GM18526 (cell line): ENCODE data around the gene ADAM12.

Experiments
- POLR2A ChIP-seq: IDR thresholded peaks from 3 replicates; pipeline ENCODE4 v1.6.1; 2011; ENCODE audit not compliant: insufficient read length; ENCODE audit errors: extremely low read depth

ADAM12 gene

DNA sequence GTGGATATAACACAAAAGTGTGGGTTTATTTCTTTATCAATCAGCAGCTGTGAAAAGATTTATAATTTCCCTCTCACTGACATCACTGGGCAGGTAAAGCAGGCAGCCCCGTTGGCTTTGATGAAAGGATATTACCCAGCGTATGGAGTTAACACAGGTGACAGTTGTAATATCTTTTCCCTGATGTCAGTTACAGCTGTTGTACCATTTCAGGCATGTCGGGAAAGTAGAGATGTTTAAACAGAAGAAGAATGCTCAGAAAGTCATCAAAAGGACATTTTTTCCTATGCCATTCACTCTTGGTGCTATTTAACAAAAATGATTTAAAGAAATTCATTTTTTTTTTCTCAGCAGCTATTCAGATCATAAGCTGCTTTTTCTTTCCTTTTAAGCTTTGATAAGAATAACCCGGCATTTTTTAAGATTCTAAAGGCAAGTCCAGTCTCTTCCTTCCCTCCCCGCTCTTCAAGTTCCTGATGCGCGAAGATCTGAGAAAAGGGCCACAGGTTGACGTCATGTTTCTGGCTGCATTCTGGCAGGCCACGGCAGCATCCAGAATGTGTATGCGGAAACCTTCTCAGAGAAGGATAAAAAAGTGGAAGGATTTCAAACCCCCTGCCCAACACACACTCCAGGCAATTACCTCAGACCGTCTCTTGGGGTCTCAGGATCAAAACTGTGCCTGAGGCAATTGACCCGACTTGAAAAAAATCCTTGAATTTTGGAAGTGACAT, 32.5 kb upstream of the ADAM12 start:
- no peak for TF ChIP-seq POLR2A

DNA sequence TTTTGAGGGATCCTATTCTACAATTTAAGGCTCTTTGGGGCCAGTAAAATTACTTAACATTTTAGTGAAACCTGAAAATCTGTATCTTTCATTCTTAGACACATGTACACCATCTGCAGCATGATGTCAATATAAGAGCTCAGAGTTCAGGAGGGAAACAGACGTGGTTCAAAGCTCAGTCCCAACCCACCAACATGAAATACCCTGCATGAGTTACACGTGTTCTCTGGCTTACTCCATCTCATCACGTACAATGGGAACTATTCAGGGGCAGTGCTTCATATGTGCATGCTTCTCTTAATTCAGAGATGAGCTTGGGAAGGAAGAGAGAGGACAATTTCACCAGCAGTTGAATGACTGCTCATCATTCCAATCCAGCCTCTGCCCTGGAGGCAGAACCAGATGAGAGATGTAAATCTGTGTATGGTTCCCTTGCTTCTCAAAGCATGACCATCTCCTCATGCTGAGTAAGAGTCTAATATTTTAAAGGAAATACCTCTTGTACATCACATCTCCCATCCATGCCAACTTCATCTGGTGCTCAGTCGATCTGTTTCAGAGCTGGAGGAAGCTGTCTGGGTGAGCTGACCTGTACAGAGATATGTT, 29.0 kb upstream of the ADAM12 start:
- TF ChIP-seq POLR2A, result no peak

DNA sequence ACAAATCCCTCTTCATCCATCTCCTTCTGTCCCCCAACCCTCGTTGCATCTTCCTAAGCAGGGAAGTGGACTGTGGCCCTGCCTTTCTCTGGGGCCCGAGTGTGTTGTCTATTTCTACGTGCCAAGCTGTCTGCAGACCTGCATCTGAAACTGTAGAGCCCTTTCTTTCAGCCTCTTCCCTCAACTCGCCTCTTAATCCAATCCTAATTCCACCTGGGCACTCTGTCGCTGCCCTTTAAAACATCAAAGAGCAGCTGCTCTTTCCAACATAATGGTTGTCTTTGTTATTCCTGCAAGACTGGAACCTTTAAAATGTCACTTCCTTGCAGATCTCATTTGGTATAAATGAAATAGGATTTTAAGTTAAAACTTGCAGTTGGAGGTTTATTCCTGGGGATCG, 21.5 kb upstream of the ADAM12 start:
- TF ChIP-seq POLR2A, result no peak

DNA sequence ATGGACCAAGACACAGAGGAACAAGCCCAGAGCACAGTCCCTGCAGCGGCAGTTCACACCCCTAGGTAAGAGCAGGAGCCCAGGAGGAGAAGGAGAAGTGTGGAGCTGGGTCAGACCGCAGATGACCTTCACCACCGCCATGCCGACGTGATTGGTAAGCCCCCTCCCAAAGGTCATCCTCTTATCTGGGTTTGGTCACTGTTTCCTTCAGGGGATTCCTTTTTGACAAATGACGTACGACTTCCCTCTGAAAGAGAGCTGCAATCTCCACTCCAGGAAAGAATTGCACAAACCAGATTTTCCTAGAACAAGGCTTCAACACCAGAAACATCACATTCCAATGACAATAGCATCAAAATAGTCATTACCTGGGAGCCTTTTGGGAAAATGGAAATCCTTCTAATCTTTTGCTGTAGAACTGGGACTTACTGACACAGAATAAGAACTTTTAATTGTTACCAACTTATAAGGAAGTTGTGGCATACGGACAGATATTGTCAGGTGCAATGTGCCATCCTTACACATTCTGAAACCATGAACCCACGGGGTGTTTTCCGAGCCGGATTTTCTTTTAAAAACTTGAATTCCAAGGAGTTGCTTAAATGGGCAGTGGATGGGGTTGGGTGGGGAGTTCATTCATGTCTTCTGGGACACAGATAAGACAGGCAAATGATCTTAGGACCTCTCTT, 20.8 kb upstream of the ADAM12 start:
- TF ChIP-seq POLR2A, result no peak

DNA sequence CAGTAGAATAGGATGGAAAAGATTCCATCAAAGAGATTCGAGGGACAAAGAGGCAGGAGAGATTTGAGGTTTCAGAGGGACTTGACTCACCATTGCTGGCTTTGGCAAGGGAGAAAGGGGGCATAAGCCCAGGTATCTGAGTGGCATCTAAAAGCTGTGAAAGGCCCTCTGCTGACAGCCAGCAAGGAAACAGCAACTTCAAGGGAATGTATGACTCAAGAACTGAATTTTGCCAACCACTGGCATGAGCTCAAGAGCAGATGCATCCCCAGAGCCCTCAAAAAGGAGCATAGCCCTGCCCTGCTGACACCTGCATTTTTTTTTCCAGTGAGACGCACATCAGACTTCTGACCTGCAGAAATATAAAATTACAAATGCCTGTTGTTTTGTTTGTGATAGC, 19.6 kb upstream of the ADAM12 start:
- no peak for TF ChIP-seq POLR2A

DNA sequence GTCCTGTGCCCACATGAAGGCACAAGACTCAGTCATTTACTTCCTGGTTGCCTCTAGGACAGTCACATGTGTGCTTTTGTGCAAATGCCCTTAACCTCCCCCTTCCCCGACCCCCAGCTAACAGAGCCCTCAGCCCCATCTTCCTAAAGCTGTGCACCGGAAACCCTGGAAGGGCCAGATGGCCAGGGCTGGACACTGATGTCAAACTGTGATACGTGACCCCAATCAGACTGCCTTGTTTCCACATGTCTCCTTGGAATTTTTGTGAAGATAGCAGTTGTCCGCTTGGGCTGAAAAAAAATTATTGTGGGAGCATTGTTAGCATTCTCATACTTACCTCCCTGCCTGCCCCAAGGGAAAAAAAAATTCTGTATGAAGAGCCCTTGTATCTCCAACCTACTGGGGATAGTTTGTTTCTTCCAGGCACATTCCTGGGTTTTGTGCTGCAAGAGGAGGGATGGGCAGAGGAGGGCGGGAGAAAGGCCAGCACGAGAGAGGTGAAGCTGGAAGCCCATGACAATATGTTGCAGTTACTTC, 17.0 kb upstream of the ADAM12 start:
- TF ChIP-seq POLR2A, result no peak

DNA sequence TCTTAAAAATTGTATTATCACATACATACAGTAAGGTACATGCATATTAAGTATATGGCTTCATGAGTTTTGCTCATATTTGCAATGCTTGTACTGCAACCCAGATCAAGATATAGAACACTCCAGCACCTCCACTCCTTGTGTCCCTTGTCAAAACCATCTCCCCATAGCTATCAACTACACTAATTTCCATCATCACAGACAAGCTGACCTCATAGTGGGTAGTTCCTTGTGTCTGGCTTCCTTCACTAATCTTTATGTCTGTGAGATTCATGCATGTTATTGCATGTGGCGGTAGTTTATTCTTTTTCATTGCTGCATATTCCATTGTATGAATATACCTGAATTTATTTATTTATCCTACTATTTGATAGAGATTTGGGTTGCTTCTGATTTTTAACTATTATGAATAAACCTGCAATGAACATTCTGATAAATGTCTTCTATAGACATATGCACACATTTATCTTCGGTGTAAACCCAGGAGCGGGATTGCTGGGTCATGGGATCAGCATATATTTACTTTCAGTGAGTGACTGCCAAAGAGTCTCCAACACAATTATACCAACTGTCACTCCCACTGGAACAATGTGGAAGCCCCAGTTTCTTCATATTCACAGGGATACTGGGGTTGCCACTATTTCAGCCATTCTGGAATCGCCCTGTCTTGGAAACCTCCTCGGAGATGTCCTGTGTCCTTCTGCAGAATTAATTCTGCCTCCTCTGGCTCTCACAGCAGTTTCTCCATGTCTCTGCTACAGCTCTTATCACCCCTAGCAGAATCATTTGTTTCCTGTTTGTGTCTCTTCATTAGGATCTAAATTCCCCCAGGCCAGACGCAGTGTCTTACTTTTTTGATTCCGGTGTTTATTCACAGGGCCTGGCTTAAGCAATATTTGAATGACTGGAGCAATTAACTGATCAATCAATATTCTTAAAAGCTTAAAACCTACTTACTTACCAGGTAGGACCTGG, 14.7 kb upstream of the ADAM12 start:
- no peak for TF ChIP-seq POLR2A

DNA sequence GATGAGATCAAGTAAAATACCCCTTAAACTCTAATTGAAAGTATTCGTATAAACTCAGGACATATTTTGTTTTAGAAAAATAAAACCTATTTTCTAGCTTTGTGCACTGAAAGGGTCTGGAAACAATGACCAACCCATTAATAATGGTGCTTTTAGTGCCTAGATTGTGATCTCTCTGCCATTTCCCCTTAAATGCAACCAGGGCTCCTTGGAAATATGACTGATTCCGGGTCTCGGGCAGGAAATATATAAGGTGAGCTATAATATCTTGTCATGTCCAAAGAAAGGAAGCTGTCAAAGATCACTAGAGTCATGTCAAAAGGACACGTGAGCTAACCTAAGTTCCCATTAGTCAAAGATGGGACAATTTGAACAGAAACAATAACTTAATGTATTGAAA, 12.4 kb upstream of the ADAM12 start:
- no peak for TF ChIP-seq POLR2A

DNA sequence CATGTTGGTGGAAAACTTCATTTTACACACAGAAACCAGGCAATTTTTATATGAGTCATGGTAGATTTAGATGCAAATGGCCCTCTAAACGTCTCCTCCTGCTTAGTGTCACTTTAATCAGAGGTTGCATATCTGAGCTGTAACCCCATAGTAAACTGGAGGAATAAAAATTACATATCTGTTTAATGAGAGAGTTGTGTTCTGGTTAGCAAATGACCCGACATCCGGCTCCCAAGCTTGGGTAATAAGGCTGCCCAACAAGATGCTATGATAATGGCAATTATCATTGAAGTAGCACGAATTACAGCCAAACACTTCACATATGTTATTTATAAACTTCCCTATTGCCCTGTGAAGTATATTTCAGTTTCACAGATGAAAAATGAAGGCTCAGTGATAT, 10.6 kb upstream of the ADAM12 start:
- TF ChIP-seq POLR2A, result no peak

DNA sequence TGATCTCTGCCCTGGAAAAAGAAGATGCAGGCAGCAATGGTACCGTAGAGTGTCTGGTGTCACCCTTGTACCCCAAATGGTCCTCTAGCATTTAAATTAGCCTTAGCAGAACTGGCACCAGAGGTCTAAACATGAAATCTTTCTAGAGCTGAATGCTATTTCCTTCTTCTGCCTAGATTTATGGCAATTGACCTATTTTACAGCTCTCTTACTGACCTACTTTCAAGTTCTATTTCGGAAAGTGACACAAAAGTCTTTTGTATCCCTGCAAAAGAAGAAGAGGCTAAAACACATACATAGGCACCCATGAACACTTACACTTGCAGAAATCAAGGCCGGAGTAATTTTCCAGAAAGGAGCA, 10.1 kb upstream of the ADAM12 start:
- TF ChIP-seq POLR2A, result no peak

DNA sequence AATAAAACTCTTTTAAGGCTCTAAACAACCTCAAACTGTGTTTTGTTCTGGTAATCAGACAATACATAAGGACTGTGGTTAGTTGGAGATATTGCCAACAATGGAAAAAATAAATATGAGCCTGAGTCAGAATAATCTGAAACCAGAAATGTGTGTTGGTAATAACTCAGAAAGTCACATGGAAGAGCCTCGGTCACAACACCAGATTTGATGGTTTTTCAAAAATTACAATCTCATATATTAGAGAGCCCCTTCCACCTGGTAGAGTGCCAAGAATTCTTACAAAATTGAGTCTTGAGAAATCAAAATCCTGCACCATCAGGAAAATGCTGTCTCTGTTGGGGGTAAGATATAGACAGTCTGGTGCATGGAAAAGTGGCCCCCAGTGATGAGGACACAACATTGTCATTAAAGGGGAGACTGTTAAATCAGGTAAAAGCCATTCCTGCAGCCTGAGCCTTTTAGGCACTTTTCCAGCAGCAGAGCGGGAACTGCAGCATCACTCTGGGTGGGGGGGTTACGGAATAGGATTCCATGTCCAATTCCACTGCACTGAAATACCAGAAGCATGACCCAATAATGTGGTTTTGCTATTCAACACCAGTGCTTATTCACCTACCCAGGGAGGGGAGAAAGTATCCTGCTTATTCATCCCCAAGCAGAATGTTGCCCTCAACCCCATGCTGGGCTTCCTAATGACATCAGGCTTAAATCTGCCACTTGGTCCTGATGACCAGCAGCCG, 9.5 kb upstream of the ADAM12 start:
- TF ChIP-seq POLR2A, result no peak

DNA sequence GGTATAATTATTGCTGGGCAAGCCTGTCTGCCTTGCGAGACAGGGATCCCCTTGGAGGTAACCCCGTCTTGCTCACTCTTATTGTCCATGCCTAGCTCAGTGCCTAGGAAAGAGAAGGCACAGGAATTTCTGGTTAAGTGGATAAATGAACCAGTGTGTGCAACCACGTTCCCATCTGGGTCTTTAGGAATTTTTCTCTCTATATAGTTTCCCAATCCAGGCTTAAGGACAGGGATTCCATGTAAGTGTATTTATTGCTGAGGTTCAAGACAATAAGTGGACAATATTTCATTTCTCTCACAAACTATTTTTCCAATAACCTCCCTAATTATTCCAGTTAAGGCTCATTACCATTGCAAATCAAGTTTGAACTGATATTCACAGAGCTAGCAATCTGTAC, 8.9 kb upstream of the ADAM12 start:
- TF ChIP-seq POLR2A, result no peak

DNA sequence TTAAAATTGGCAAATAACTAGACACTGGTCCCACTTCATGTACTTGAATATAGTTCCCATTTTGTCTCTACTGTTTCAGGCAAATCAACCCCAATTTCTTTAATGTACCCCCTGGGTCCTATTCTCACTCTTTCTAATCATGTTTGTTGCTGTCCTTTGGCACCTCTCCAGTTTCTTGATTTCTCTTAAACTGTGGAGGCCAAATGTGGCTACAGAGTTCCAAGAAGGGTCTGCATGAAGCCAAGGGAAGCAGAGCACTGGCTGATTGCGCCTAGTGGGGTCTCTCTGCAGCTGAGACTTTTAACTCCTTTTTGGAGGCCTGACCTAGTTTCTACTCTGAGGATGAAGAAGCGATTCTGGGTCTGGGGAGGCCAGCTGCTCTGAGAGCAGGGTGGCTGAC, 6.7 kb upstream of the ADAM12 start:
- no peak for TF ChIP-seq POLR2A

DNA sequence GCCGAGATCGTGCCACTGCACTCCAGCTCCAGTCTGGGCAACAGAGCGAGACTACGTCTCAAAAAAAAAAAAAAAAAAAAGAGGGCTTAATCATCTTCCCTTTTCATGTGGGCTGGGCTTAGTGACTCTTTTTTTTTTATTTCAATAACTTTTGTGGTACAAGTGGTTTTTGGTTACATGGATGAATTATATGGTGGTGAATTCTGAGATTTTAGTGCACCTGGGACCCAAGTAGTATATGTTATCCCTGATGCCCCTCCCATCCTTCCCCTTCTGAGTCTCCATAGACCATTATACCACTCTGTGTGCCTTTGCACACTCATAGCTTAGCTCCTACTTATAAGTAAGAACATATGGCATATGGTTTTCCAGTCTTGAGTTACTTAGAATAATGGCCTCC, 4.8 kb upstream of the ADAM12 start:
- no peak for TF ChIP-seq POLR2A

DNA sequence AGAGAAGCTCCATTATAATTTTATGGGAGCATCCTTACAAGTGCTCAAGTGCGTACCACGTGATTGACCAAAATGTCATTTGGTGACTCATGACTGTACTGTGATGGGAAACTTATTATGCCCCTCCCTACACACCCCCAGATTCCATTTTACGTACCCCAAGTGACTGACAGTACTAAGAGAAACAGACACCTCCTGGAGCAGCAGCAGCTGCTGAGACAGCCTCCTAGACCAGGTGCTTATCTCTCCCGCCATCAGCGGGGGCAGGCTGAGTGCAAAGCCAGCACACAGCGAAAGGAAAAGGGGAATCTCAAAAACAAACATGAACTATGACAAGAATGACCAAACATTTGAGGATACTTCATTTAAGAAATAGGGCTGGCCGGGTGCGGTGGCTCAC, 4.2 kb upstream of the ADAM12 start:
- TF ChIP-seq POLR2A, result no peak

DNA sequence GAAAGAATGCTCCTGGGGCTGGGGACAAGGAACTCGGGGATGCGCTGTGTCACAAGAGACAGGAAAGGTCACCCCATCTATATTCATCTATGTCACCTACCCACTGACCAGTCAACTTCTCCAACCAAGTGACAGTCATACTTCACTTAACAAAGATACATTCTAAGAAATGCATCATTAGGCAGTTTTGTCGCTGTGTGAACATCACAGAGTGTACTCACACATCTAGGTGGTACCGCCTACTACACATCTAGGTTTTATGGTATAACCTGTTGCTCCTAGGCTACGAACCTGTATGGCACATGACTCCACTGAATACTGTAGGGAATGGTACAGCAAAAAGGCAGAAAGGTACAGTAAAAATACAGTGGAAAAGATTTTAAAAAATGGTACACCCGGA, 3.8 kb upstream of the ADAM12 start:
- no peak for TF ChIP-seq POLR2A
